ENCODE measurements around the gene SLC34A2.

SLC34A2 gene

GRCh38 chr4:25662306-25662705 lies 6.7 kb downstream of the SLC34A2 start:
- H3K4me3 ChIP-seq (ENCODE audit: low read depth, low read length): no peak overlapping the region
- no peak for DNase-seq (ENCODE audit: low read depth)
- TF ChIP-seq, protein P1, sequence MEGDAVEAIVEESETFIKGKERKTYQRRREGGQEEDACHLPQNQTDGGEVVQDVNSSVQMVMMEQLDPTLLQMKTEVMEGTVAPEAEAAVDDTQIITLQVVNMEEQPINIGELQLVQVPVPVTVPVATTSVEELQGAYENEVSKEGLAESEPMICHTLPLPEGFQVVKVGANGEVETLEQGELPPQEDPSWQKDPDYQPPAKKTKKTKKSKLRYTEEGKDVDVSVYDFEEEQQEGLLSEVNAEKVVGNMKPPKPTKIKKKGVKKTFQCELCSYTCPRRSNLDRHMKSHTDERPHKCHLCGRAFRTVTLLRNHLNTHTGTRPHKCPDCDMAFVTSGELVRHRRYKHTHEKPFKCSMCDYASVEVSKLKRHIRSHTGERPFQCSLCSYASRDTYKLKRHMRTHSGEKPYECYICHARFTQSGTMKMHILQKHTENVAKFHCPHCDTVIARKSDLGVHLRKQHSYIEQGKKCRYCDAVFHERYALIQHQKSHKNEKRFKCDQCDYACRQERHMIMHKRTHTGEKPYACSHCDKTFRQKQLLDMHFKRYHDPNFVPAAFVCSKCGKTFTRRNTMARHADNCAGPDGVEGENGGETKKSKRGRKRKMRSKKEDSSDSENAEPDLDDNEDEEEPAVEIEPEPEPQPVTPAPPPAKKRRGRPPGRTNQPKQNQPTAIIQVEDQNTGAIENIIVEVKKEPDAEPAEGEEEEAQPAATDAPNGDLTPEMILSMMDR (IDR thresholded peaks at IDR 0.05; ENCODE audit: control insufficient read depth, extremely low read depth, insufficient read depth): no peak

DNA sequence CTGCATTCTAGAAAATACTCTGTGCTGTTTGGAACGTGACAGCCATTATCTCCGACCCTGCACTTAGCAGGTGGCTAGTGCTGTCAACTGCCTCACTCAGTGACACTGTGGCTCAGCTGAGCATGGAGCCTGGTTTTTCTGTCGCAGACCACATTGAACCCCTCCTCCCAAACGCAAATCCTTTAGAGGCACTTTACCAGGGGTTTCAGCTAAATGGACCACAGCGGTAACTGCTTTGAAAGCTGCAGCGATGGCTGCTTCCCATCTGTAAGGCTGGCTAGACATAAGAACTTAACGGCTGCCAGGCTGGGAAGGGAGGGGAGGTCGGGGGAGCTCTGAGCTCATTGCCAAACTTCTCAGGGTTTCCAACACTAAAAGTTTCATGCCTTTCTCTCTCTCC lies 8.1 kb downstream of the SLC34A2 start:
- DNase-seq (ENCODE audit: low read depth): no peak
- no peak overlapping the region for H3K4me3 ChIP-seq (ENCODE audit: low read depth, low read length)
- TF ChIP-seq, protein P1 (IDR thresholded peaks at IDR 0.05; ENCODE audit: control insufficient read depth, extremely low read depth, insufficient read depth): no peak

GRCh38 chr4:25666031-25666630 lies 10.5 kb downstream of the SLC34A2 start:
- no peak for DNase-seq (ENCODE audit: low read depth)
- no peak overlapping the region for H3K4me3 ChIP-seq (ENCODE audit: low read depth, low read length)
- TF ChIP-seq, protein P1 (IDR thresholded peaks at IDR 0.05; ENCODE audit: control insufficient read depth, extremely low read depth, insufficient read depth): no peak

DNA sequence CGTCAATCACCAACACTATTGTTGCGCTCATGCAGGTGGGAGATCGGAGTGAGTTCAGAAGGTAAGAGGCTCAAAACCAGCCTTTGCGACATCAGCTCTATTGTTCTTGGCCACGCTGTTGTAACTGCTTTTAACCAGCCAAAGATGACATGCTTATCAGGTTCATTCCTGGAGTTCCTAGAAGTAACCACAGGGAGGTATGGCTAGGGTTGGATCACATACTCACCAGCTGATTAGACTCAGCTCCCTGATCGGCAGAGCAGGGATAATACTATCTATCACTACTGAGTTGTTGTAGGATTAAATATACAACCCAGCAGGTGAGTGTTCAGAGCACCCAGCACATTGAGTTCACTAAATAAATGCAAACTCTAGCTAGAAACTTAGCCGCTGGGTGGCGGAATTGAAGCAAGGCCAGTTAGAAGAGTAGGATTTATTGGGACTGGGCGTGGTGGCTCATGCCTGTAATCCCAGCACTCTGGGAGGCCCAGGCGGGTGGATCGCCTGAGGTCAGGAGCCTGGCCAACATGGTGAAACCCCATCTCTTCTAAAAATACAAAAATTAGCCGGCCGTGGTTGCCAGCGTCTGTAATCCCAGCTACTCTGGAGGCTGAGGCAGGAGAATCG lies 12.4 kb downstream of the SLC34A2 start:
- TF ChIP-seq, protein P1 (IDR thresholded peaks at IDR 0.05; ENCODE audit: control insufficient read depth, extremely low read depth, insufficient read depth): peak; percentile 8; the same call in 1 of the 2 replicates
- no peak overlapping the region for H3K4me3 ChIP-seq (ENCODE audit: low read depth, low read length)
- no peak for DNase-seq (ENCODE audit: low read depth)

GRCh38 chr4:25670991-25671390 lies 15.3 kb downstream of the SLC34A2 start:
- no peak for DNase-seq (ENCODE audit: low read depth)
- TF ChIP-seq, protein P1 (IDR thresholded peaks at IDR 0.05; ENCODE audit: control insufficient read depth, extremely low read depth, insufficient read depth): no peak
- H3K4me3 ChIP-seq (ENCODE audit: low read depth, low read length): no peak overlapping the region

DNA sequence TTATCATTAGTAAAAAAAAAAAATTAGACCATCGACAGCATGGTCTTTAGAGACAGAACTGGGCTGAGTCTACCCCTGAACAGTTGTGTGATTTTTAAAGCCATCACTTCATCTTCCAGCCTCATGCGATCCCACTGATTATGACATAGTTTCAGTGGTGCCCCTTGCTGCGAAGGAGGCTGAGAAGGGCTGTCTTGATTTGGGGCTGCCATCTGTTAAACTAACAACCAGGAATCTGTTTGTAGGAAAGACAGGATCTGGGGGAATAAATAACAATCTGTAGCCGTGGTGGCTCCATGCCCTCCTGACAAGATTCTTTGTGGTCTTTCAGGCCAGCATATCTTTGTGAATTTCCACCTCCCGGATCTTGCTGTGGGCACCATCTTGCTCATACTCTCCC lies 17.1 kb downstream of the SLC34A2 start:
- no peak overlapping the region for H3K4me3 ChIP-seq (ENCODE audit: low read depth, low read length)
- TF ChIP-seq, protein P1 (IDR thresholded peaks at IDR 0.05; ENCODE audit: control insufficient read depth, extremely low read depth, insufficient read depth): no peak
- no peak for DNase-seq (ENCODE audit: low read depth)

DNA sequence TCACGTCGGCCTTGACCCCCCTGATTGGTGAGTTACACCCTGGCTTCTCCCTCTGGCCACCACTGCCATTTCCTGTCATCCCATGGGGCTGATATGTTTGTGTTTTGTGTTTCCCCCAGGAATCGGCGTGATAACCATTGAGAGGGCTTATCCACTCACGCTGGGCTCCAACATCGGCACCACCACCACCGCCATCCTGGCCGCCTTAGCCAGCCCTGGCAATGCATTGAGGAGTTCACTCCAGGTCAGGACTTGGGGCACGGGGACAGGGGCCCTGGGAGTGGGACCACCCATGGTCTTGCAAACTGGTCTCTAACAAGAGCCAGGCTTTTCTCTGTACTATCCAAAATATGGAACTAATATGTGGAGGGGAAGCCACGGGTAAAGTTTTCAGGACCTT lies 18.7 kb downstream of the SLC34A2 start:
- no peak for DNase-seq (ENCODE audit: low read depth)
- no peak overlapping the region for H3K4me3 ChIP-seq (ENCODE audit: low read depth, low read length)
- TF ChIP-seq, protein P1 (IDR thresholded peaks at IDR 0.05; ENCODE audit: control insufficient read depth, extremely low read depth, insufficient read depth): no peak
